ENCODE results near the gene PGM1.

PGM1 gene

GRCh38 chr1:63663301-63663700 lies 70.1 kb downstream of the PGM1 start:
- no peak overlapping the region for H3K27ac ChIP-seq (ENCODE audit: low read depth, low read length, poor library complexity, severe bottlenecking)

GRCh38 chr1:63663873-63664272 lies 70.7 kb downstream of the PGM1 start:
- Histone ChIP-seq H3K36me3 (ENCODE audit: insufficient read depth, low read length) (no peaks in the 10 kb centered on the region), H3K9ac (ENCODE audit: low read length) (no peak overlapping the region), H3K27me3 (ENCODE audit: insufficient read depth, low read length) (no peaks in the 10 kb centered on the region), H3K9me3 (ENCODE audit: low read length) (no peaks in the 10 kb centered on the region), H3K79me2 (ENCODE audit: insufficient read depth, low read length) (no peaks in the 10 kb centered on the region), H2AFZ (ENCODE audit: low read length) (no peak overlapping the region), H3K4me1 (ENCODE audit: insufficient read depth, low read length, severe bottlenecking) (no peaks in the 10 kb centered on the region), H3K4me3 (ENCODE audit: low read depth, low read length, poor library complexity, severe bottlenecking) (no peak overlapping the region), H3K4me2 (ENCODE audit: low read length) (no peak overlapping the region), H3K9me2 (ENCODE audit: low read depth, low read length) (no peaks in the 10 kb centered on the region), H3F3A (ENCODE audit: insufficient read depth, low read length) (no peaks in the 10 kb centered on the region), H3K27ac (ENCODE audit: low read depth, low read length, poor library complexity, severe bottlenecking) (no peak overlapping the region), H4K20me1 (ENCODE audit: insufficient read depth, low read length) (no peaks in the 10 kb centered on the region)
- TF ChIP-seq CTCF (IDR thresholded peaks at IDR 0.05; ENCODE audit: low read length), result no peak
- no peak for TF ChIP-seq EZH2 (IDR thresholded peaks at IDR 0.05; ENCODE audit: borderline replicate concordance, low read length)

More at GRCh38 chr1:63663301-63663700, 70.1 kb downstream of the PGM1 start:
- H3K4me2 ChIP-seq (ENCODE audit: low read length), result no peak overlapping the region
- no peaks in the 10 kb centered on the region for H3K27me3 ChIP-seq (ENCODE audit: insufficient read depth, low read length)
- no peak for TF ChIP-seq EZH2 (IDR thresholded peaks at IDR 0.05; ENCODE audit: borderline replicate concordance, low read length)
- TF ChIP-seq CTCF (IDR thresholded peaks at IDR 0.05; ENCODE audit: low read length), result no peak
- no peaks in the 10 kb centered on the region for H3K36me3 ChIP-seq (ENCODE audit: insufficient read depth, low read length)
- no peaks in the 10 kb centered on the region for H4K20me1 ChIP-seq (ENCODE audit: insufficient read depth, low read length)
- H3K9me2 ChIP-seq (ENCODE audit: low read depth, low read length), result no peaks in the 10 kb centered on the region
- no peaks in the 10 kb centered on the region for H3F3A ChIP-seq (ENCODE audit: insufficient read depth, low read length)
- no peak overlapping the region for H3K4me3 ChIP-seq (ENCODE audit: low read depth, low read length, poor library complexity, severe bottlenecking)
- no peak overlapping the region for H2AFZ ChIP-seq (ENCODE audit: low read length)
- no peaks in the 10 kb centered on the region for H3K79me2 ChIP-seq (ENCODE audit: insufficient read depth, low read length)
- H3K9me3 ChIP-seq (ENCODE audit: low read length), result no peaks in the 10 kb centered on the region
- no peaks in the 10 kb centered on the region for H3K4me1 ChIP-seq (ENCODE audit: insufficient read depth, low read length, severe bottlenecking)
- H3K9ac ChIP-seq (ENCODE audit: low read length), result no peak overlapping the region

DNA sequence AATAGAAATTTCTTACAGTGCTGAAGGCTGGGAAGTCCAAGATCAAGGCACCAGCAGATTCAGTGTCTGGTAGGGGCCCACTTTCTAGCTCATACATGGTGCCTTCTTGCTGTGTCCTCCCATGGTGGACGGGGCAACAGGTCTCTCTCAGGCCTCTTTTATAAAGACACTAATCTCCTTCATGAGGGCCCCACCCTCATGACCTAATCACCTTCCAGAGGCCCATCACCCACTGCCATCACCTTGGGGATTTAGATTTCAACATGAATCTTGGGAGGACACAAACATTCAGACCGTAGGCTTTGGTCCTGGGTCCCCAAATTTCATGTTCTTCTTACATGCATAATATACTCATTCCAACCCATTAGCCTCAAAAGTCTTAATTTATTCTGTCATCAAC lies 71.5 kb downstream of the PGM1 start:
- Histone ChIP-seq H3K9ac (ENCODE audit: low read length) (no peak overlapping the region), H3K9me3 (ENCODE audit: low read length) (no peaks in the 10 kb centered on the region), H4K20me1 (ENCODE audit: insufficient read depth, low read length) (no peaks in the 10 kb centered on the region), H3K36me3 (ENCODE audit: insufficient read depth, low read length) (no peaks in the 10 kb centered on the region), H3F3A (ENCODE audit: insufficient read depth, low read length) (no peaks in the 10 kb centered on the region), H3K4me3 (ENCODE audit: low read depth, low read length, poor library complexity, severe bottlenecking) (no peak overlapping the region), H2AFZ (ENCODE audit: low read length) (no peak overlapping the region), H3K79me2 (ENCODE audit: insufficient read depth, low read length) (no peaks in the 10 kb centered on the region), H3K9me2 (ENCODE audit: low read depth, low read length) (no peaks in the 10 kb centered on the region), H3K27ac (ENCODE audit: low read depth, low read length, poor library complexity, severe bottlenecking) (no peak overlapping the region), H3K4me2 (ENCODE audit: low read length) (no peak overlapping the region), H3K27me3 (ENCODE audit: insufficient read depth, low read length) (no peaks in the 10 kb centered on the region), H3K4me1 (ENCODE audit: insufficient read depth, low read length, severe bottlenecking) (no peaks in the 10 kb centered on the region)
- TF ChIP-seq CTCF (IDR thresholded peaks at IDR 0.05; ENCODE audit: low read length) (no peak), EZH2 (IDR thresholded peaks at IDR 0.05; ENCODE audit: borderline replicate concordance, low read length) (no peak)

Data from OCI-LY1 (cell line).